Thoracic aorta (tissue), 2 donors: ENCODE data around the gene RAB36. TPM values are rescaled to one million over a fixed set of nuclear protein-coding genes. Genes with fewer than 3 reads are reported as not detected.

Experiments used
- ATAC-seq: fragments of 150-250 bp; one replicate; pipeline ENCODE4 v1.8.0; 2017; ENCODE audit warnings: low read depth; ENCODE audit not compliant: insufficient number of reproducible peaks, low FRiP score
- DNase-seq: peaks from one replicate; pipeline ENCODE4 v3.0.0-alpha.2; 2020; ENCODE audit warnings: low spot score
- H3K27ac ChIP-seq, 2 donors: fragments of 200-600 bp; sonication (generic); 1 replicate in 1 of 2; 2 replicates in 1 of 2; pipeline ENCODE4 v1.5.1; 2016; ENCODE audit warnings: mild to moderate bottlenecking in 2 of 2, moderate library complexity in 2 of 2
- H3K27me3 ChIP-seq: fragments of 200-600 bp; sonication (generic); replicated peaks from 2 replicates; pipeline ENCODE4 v1.6.0; 2016; ENCODE audit warnings: mild to moderate bottlenecking; ENCODE audit not compliant: insufficient read depth
- H3K36me3 ChIP-seq: fragments of 200-600 bp; sonication (generic); one replicate; pipeline ENCODE4 v1.5.1; 2016
- H3K4me1 ChIP-seq, 2 donors: fragments of 200-600 bp; sonication (generic); 1 replicate in 1 of 2; 2 replicates in 1 of 2; pipeline versions ENCODE4 v1.5.1 to v1.6.0; 2016; ENCODE audit warnings: low read depth in 2 of 2, mild to moderate bottlenecking in 1 of 2; ENCODE audit not compliant: control insufficient read depth in 1 of 2
- H3K4me3 ChIP-seq: fragments of 200-600 bp; sonication (generic); 2 replicates; pipeline ENCODE4 v1.5.1; 2016; ENCODE audit warnings: mild to moderate bottlenecking
- H3K9me3 ChIP-seq: fragments of 200-600 bp; sonication (generic); 2 replicates; pipeline ENCODE4 v1.5.1; 2016
- total RNA-seq, 2 donors: library from RNA; depleted of rRNA; stranded (reverse); fragments of >200 nt; gene quantifications; one replicate each; pipeline versions ENCODE4 v1.1.0 to v1.2.3, GENCODE V29; 2016
- TF ChIP-seq, protein P1 (sequence below): fragments of 200-600 bp; sonication (generic); IDR thresholded peaks from one replicate; pipeline ENCODE4 v1.5.1; 2019; ENCODE audit warnings: antibody characterized with exemption

The RAB36 gene
- total RNA-seq, 2 donors from 2014 or later = 3.5 to 4.5 TPM

GRCh38 chr22:23119494-23120414 is 25.5 kb upstream of the RAB36 start:
- Histone ChIP-seq H3K27ac (no peak overlapping the region), H3K27me3 (no peaks in the 10 kb centered on the region), H3K9me3 (no peaks in the 10 kb centered on the region), H3K4me1 (no peaks in the 10 kb centered on the region), H3K4me3 (no peak overlapping the region), H3K36me3 (no peaks in the 10 kb centered on the region)
- DNase-seq (no peak), ATAC-seq (no peak)
- TF ChIP-seq, protein P1, sequence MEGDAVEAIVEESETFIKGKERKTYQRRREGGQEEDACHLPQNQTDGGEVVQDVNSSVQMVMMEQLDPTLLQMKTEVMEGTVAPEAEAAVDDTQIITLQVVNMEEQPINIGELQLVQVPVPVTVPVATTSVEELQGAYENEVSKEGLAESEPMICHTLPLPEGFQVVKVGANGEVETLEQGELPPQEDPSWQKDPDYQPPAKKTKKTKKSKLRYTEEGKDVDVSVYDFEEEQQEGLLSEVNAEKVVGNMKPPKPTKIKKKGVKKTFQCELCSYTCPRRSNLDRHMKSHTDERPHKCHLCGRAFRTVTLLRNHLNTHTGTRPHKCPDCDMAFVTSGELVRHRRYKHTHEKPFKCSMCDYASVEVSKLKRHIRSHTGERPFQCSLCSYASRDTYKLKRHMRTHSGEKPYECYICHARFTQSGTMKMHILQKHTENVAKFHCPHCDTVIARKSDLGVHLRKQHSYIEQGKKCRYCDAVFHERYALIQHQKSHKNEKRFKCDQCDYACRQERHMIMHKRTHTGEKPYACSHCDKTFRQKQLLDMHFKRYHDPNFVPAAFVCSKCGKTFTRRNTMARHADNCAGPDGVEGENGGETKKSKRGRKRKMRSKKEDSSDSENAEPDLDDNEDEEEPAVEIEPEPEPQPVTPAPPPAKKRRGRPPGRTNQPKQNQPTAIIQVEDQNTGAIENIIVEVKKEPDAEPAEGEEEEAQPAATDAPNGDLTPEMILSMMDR = no peak

DNA sequence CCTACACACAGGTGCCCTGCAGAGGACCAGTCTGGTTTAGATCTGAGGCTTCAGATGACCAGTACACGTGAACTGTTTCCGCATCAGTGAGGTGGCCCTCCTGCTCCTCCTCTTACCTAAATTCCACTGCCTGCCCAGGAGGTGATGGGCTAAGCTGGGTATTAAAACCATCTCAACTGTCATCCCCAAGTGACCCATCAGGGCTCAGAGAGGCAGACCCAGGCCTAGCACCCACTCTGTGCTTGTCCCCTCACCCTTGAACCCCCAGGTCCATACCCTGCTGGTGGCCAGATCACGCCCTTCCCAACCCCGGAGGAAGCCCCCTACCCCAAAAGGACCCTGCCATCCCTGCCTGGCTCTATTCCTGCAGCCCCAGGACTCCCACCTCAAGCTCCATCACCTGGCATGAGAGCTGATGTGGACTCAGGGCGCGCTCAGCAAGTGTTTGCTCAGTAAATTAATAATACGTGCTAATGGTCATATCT is 24.8 kb upstream of the RAB36 start:
- ATAC-seq = no peak
- DNase-seq = no peak
- Histone ChIP-seq H3K27me3 (no peaks in the 10 kb centered on the region), H3K9me3 (no peaks in the 10 kb centered on the region), H3K4me1 (no peaks in the 10 kb centered on the region), H3K4me3 (no peak overlapping the region), H3K36me3 (no peaks in the 10 kb centered on the region), H3K27ac (no peak overlapping the region)
- TF ChIP-seq, protein P1 = no peak

- H3K4me3 ChIP-seq = no peak overlapping the region
- no peaks in the 10 kb centered on the region for H3K27me3 ChIP-seq
- H3K4me1 ChIP-seq = no peaks in the 10 kb centered on the region
- no peaks in the 10 kb centered on the region for H3K36me3 ChIP-seq
- no peaks in the 10 kb centered on the region for H3K9me3 ChIP-seq
- ATAC-seq (no peak), DNase-seq (no peak)
- no peak overlapping the region for H3K27ac ChIP-seq
- TF ChIP-seq, protein P1 = no peak
Observed at GRCh38 chr22:23121000-23121421, 24.3 kb upstream of the RAB36 start.

DNA sequence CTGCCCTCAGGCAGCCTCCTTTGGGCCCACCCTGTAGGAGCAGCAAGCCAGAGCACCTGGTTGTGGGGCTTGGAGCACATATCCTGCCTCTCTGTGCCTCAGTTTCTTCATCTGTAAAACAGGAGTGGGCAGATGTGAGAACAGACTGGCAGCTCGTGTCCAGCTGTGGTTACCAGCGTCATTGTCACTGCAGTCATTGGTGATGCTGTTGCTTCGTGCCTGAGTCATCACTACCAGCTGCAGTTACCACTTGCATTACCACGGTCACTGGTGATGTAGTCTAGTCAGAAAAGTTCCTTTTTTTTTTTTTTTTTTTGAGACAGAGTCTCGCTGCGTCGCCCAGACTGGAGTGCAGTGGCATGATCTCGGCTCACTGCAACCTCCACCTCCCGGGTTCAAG is 23.9 kb upstream of the RAB36 start:
- Histone ChIP-seq H3K4me3 (no peak overlapping the region), H3K27me3 (no peaks in the 10 kb centered on the region), H3K27ac (no peak overlapping the region), H3K36me3 (no peaks in the 10 kb centered on the region), H3K9me3 (no peaks in the 10 kb centered on the region), H3K4me1 (no peaks in the 10 kb centered on the region)
- TF ChIP-seq, protein P1 = no peak
- DNase-seq (no peak), ATAC-seq (no peak)

DNA sequence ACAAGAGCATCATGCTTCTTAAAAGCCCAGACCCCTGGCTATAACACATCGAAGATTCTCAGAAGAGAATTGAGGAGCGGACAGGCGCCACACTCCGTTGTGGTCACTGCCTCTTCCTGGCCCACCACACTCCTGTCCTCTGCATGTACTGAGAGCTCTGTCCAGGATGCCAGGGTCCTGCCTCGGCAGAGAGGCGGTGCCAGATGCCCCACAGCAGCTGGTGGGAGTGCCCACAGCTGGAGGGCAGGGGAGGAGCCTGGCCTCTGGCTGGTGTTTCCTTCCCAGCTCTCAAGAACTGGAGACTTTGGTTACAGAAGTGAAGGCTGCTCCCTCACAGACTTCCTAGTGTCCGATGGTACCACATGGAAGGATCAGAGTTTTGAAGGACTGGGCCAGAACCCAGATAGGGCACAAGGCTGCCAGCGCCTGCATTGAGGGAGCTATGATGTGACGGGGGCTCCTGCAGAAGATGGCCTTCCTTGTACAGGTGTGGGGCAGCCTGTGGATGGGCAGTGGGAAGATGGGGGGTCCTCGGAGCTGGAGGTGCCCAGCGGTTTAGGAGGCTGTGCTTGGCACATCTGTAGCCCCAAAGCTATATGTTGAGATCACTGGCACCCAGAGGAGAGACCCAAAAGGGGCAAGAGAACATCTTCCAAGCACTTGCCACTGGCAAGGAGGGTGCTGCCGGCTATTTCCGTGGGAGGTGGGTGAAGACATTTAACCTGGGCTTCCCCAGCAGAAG is 22.9 kb upstream of the RAB36 start:
- DNase-seq = no peak
- no peak for ATAC-seq
- TF ChIP-seq, protein P1 = no peak
- Histone ChIP-seq H3K27me3 (no peaks in the 10 kb centered on the region), H3K4me1 (no peaks in the 10 kb centered on the region), H3K27ac (no peak overlapping the region), H3K9me3 (no peaks in the 10 kb centered on the region), H3K4me3 (no peak overlapping the region), H3K36me3 (no peaks in the 10 kb centered on the region)
